ENCODE data around the gene FAM78A. TPM values are rescaled to one million over a fixed set of nuclear protein-coding genes. Genes with fewer than 3 reads are reported as not detected.

FAM78A gene
- polyA plus RNA-seq, 3 donors, result 6.4 to 40.6 (median 7.2) TPM

- intact Hi-C loops (cut with micrococcal nuclease), result no loop called here
- no peaks in the 10 kb centered on the region for H3K4me1 ChIP-seq (ENCODE audit: control insufficient read depth in 1 of 2, insufficient read depth in 2 of 2, low read length in 2 of 2)
- no peak overlapping the region for H3K27ac Mint-ChIP-seq
- no peak overlapping the region for H3K4me2 ChIP-seq (replicated peaks; ENCODE audit: extremely low read depth, low read length, poor library complexity, severe bottlenecking)
- no peak overlapping the region for H3K4me3 ChIP-seq (replicated peaks in 1 of 3; ENCODE audit: low read depth in 2 of 3, low read length in 3 of 3)
- DNase-seq, result no peak
- no peaks in the 10 kb centered on the region for H3K4me1 Mint-ChIP-seq
- no peak overlapping the region for H3K27ac ChIP-seq (ENCODE audit: low read depth in 1 of 2, low read length in 2 of 2)
- H3K27me3 Mint-ChIP-seq (ENCODE audit: low read depth in 3 of 3), result peaks cover 1 to 3% (median 2%) of the 10 kb centered on the region in 3 donors
- no peaks in the 10 kb centered on the region for H3K9me3 ChIP-seq (replicated peaks in 1 of 2; ENCODE audit: control insufficient read depth in 1 of 2, insufficient read depth in 1 of 2, low read length in 2 of 2)
- no peaks in the 10 kb centered on the region for H3K36me3 Mint-ChIP-seq
- H3K36me3 ChIP-seq (replicated peaks in 1 of 2; ENCODE audit: control insufficient read depth in 1 of 2, insufficient read depth in 2 of 2, low read length in 2 of 2), result no peaks in the 10 kb centered on the region
- no peak for TF ChIP-seq CTCF (IDR thresholded peaks at IDR 0.05)
- H3K4me3 Mint-ChIP-seq, result no peak overlapping the region
- H3K79me2 ChIP-seq (ENCODE audit: insufficient read depth, low read length), result no peaks in the 10 kb centered on the region
- H3K9me3 Mint-ChIP-seq, result peaks cover 0 to 4% (median 0%) of the 10 kb centered on the region in 7 donors
- no peak overlapping the region for H3K9ac ChIP-seq (ENCODE audit: insufficient read depth, low read length, poor library complexity, severe bottlenecking)
- no peaks in the 10 kb centered on the region for H3K27me3 ChIP-seq (ENCODE audit: control insufficient read depth in 2 of 2, insufficient read depth in 2 of 2, low read length in 2 of 2)
- no peaks in the 10 kb centered on the region for H4K20me1 ChIP-seq (ENCODE audit: insufficient read depth, low read length)
- 95% methylated on average over 10 of the region's 11 CpGs for WGBS (ENCODE audit: insufficient coverage)
- H2AFZ ChIP-seq (ENCODE audit: insufficient read depth, low read depth, low read length, poor library complexity, severe bottlenecking), result no peak overlapping the region
Measured at GRCh38 chr9:131303381-131304321, 27.3 kb upstream of the FAM78A start.

- Histone ChIP-seq H3K4me1 (ENCODE audit: control insufficient read depth in 1 of 2, insufficient read depth in 2 of 2, low read length in 2 of 2) (no peaks in the 10 kb centered on the region), H3K4me2 (replicated peaks; ENCODE audit: extremely low read depth, low read length, poor library complexity, severe bottlenecking) (no peak overlapping the region), H3K36me3 (replicated peaks in 1 of 2; ENCODE audit: control insufficient read depth in 1 of 2, insufficient read depth in 2 of 2, low read length in 2 of 2) (no peaks in the 10 kb centered on the region), H2AFZ (ENCODE audit: insufficient read depth, low read depth, low read length, poor library complexity, severe bottlenecking) (peak overlapping the region; percentile 17), H3K9me3 (replicated peaks in 1 of 2; ENCODE audit: control insufficient read depth in 1 of 2, insufficient read depth in 1 of 2, low read length in 2 of 2) (no peaks in the 10 kb centered on the region), H3K79me2 (ENCODE audit: insufficient read depth, low read length) (no peaks in the 10 kb centered on the region), H3K4me3 (replicated peaks in 1 of 3; ENCODE audit: low read depth in 2 of 3, low read length in 3 of 3) (no peak overlapping the region), H3K27me3 (ENCODE audit: control insufficient read depth in 2 of 2, insufficient read depth in 2 of 2, low read length in 2 of 2) (no peaks in the 10 kb centered on the region), H3K9ac (ENCODE audit: insufficient read depth, low read length, poor library complexity, severe bottlenecking) (no peak overlapping the region), H4K20me1 (ENCODE audit: insufficient read depth, low read length) (no peaks in the 10 kb centered on the region), H3K27ac (ENCODE audit: low read depth in 1 of 2, low read length in 2 of 2) (no peak overlapping the region)
- intact Hi-C loops (cut with micrococcal nuclease), result no loop called here
- peak overlapping the region in 1 of 7 donors; percentile 77 for H3K27ac Mint-ChIP-seq
- no peaks in the 10 kb centered on the region for H3K36me3 Mint-ChIP-seq
- DNase-seq, result no peak
- no peak for TF ChIP-seq CTCF (IDR thresholded peaks at IDR 0.05)
- H3K9me3 Mint-ChIP-seq, result peaks cover 0 to 4% (median 0%) of the 10 kb centered on the region in 7 donors
- no peak overlapping the region for H3K4me3 Mint-ChIP-seq
- H3K4me1 Mint-ChIP-seq, result no peaks in the 10 kb centered on the region
- WGBS (ENCODE audit: insufficient coverage), result 68% methylated on average over 15 of the region's 16 CpGs
- H3K27me3 Mint-ChIP-seq (ENCODE audit: low read depth in 3 of 3), result peaks cover 1 to 3% (median 2%) of the 10 kb centered on the region in 3 donors
Measured at GRCh38 chr9:131302244-131303075, 26.1 kb upstream of the FAM78A start.
